HT1080 (cell line): ENCODE results near the gene PWWP2B. TPM values are rescaled to one million over a fixed set of nuclear protein-coding genes. Genes with fewer than 3 reads are reported as not detected.

ENCODE experiments used
- DNase-seq: peaks from one replicate; pipeline ENCODE4 v3.0.0-alpha.2; 2015; ENCODE audit warnings: low read depth
- total RNA-seq: library from RNA; depleted of rRNA; stranded (reverse); fragments of >200 nt; shearing (Covaris generic); gene quantifications from 2 replicates; pipeline ENCODE4 v1.2.3, GENCODE V29; 2014

PWWP2B gene
- total RNA-seq, 1 experiment from 2014 or later, result 3.2 TPM

- DNase-seq, result no peak
Observed at GRCh38 chr10:132455986-132456847, 59.2 kb downstream of the PWWP2B start.

GRCh38 chr10:132456881-132457280, 59.9 kb downstream of the PWWP2B start:
- DNase-seq, result no peak

- no peak for DNase-seq
Observed at GRCh38 chr10:132457328-132458070, 60.5 kb downstream of the PWWP2B start.

- DNase-seq, result no peak
Observed at GRCh38 chr10:132458071-132458585, 61.1 kb downstream of the PWWP2B start.

- DNase-seq, result no peak
Observed at GRCh38 chr10:132458586-132459300, 61.7 kb downstream of the PWWP2B start.

GRCh38 chr10:132459301-132460003, 62.5 kb downstream of the PWWP2B start:
- no peak for DNase-seq

GRCh38 chr10:132460071-132460470, 63.1 kb downstream of the PWWP2B start:
- DNase-seq, result no peak

GRCh38 chr10:132460691-132461090, 63.7 kb downstream of the PWWP2B start:
- DNase-seq, result no peak

- no peak for DNase-seq
Observed at GRCh38 chr10:132461103-132461682, 64.2 kb downstream of the PWWP2B start.

- no peak for DNase-seq
Observed at GRCh38 chr10:132461683-132462231, 64.8 kb downstream of the PWWP2B start.

- DNase-seq, result no peak
Observed at GRCh38 chr10:132462463-132463332, 65.7 kb downstream of the PWWP2B start.

GRCh38 chr10:132463333-132464255, 66.6 kb downstream of the PWWP2B start:
- no peak for DNase-seq

- DNase-seq, result no peak
Observed at GRCh38 chr10:132464256-132465192, 67.5 kb downstream of the PWWP2B start.

- no peak for DNase-seq
Observed at GRCh38 chr10:132465193-132465888, 68.3 kb downstream of the PWWP2B start.

- DNase-seq, result no peak
Observed at GRCh38 chr10:132465889-132466519, 69.0 kb downstream of the PWWP2B start.
